Measurements from ENCODE around the gene EIF5A2. TPM values are rescaled to one million over a fixed set of nuclear protein-coding genes. Genes with fewer than 3 reads are reported as not detected.

Gene EIF5A2
- total RNA-seq, 1 donor: 22.3 TPM

- no peak for TF ChIP-seq CTCF (IDR thresholded peaks at IDR 0.05; ENCODE audit: insufficient read depth, low read length)
- no peak overlapping the region for H3K4me3 ChIP-seq (ENCODE audit: low read depth, low read length)
- no peak for DNase-seq (ENCODE audit: low read depth)
Observed at GRCh38 chr3:170865209-170866094, 43.0 kb downstream of the EIF5A2 start.

- H3K4me3 ChIP-seq (ENCODE audit: low read depth, low read length): no peak overlapping the region
- no peak for DNase-seq (ENCODE audit: low read depth)
- TF ChIP-seq CTCF (IDR thresholded peaks at IDR 0.05; ENCODE audit: insufficient read depth, low read length): no peak
Observed at GRCh38 chr3:170864525-170865208, 43.8 kb downstream of the EIF5A2 start.

- no peak for DNase-seq (ENCODE audit: low read depth)
- no peak for TF ChIP-seq CTCF (IDR thresholded peaks at IDR 0.05; ENCODE audit: insufficient read depth, low read length)
- H3K4me3 ChIP-seq (ENCODE audit: low read depth, low read length): no peak overlapping the region
Observed at GRCh38 chr3:170863816-170864215, 44.6 kb downstream of the EIF5A2 start.

GRCh38 chr3:170862618-170863374, 45.6 kb downstream of the EIF5A2 start:
- no peak overlapping the region for H3K4me3 ChIP-seq (ENCODE audit: low read depth, low read length)
- TF ChIP-seq CTCF (IDR thresholded peaks at IDR 0.05; ENCODE audit: insufficient read depth, low read length): no peak
- no peak for DNase-seq (ENCODE audit: low read depth)

GRCh38 chr3:170858599-170858998, 49.8 kb downstream of the EIF5A2 start:
- no peak for TF ChIP-seq CTCF (IDR thresholded peaks at IDR 0.05; ENCODE audit: insufficient read depth, low read length)
- no peak overlapping the region for H3K4me3 ChIP-seq (ENCODE audit: low read depth, low read length)
- no peak for DNase-seq (ENCODE audit: low read depth)

- no peak for DNase-seq (ENCODE audit: low read depth)
- no peak for TF ChIP-seq CTCF (IDR thresholded peaks at IDR 0.05; ENCODE audit: insufficient read depth, low read length)
Observed at GRCh38 chr3:170852324-170852723, 56.1 kb downstream of the EIF5A2 start.

More at GRCh38 chr3:170852324-170852723, 56.1 kb downstream of the EIF5A2 start:
- H3K4me3 ChIP-seq (ENCODE audit: low read depth, low read length): no peak overlapping the region
